WERI-Rb-1 (cell line): ENCODE data around the gene ACSL5.

Experiments used
- DNase-seq: peaks from one replicate; pipeline ENCODE4 v3.0.0-alpha.2; 2020
- H3K27ac ChIP-seq: fragments of 250-450 bp; sonication (Bioruptor Pico); 2 replicates; pipeline ENCODE4 v1.5.1; 2020; ENCODE audit warnings: mild to moderate bottlenecking, moderate library complexity
- H3K27me3 ChIP-seq: fragments of 250-450 bp; sonication (Bioruptor Pico); 2 replicates; pipeline ENCODE4 v1.5.1; 2021; ENCODE audit warnings: mild to moderate bottlenecking, low read depth, moderate library complexity; ENCODE audit not compliant: insufficient read depth, severe bottlenecking
- H3K36me3 ChIP-seq: fragments of 250-450 bp; sonication (Bioruptor Pico); 2 replicates; pipeline ENCODE4 v1.5.1; 2020; ENCODE audit warnings: mild to moderate bottlenecking, moderate library complexity
- H3K4me3 ChIP-seq: 2 replicates; pipeline ENCODE4 v1.5.1; 2011; ENCODE audit warnings: low read depth, mild to moderate bottlenecking, control low read depth, low read length
- H3K9me3 ChIP-seq: fragments of 250-450 bp; sonication (Bioruptor Pico); 2 replicates; pipeline ENCODE4 v1.5.1; 2021; ENCODE audit warnings: mild to moderate bottlenecking, moderate library complexity; ENCODE audit not compliant: severe bottlenecking
- TF ChIP-seq, protein P1 (sequence below): IDR thresholded peaks from 2 replicates; pipeline ENCODE4 v1.5.1; 2011; ENCODE audit warnings: low read depth, mild to moderate bottlenecking, control low read depth, inconsistent platforms, low read length

The ACSL5 gene

DNA sequence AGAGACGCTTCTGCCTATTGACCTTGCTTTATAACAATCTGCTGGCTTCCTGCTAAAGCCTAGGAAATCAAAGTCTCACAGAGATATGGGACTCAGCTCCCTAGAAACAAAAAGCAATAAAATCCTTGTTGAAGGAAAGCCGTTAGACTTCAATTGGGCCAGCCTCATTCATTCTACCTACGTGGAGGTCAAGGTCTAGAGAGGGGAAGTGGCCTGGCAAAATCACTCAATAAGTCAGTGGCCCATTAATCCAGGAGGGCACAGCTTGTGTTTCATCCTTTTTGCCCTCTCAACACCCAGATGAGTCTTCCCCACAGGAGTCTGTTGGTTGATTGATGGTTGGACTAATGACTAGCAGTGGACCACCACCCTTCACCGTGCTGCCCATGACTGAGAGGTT is 40.5 kb upstream of the ACSL5 start:
- no peak overlapping the region for H3K27ac ChIP-seq
- no peaks in the 10 kb centered on the region for H3K36me3 ChIP-seq
- no peak overlapping the region for H3K4me3 ChIP-seq
- H3K27me3 ChIP-seq, result no peaks in the 10 kb centered on the region
- no peaks in the 10 kb centered on the region for H3K9me3 ChIP-seq
- DNase-seq, result no peak
- TF ChIP-seq, protein P1, sequence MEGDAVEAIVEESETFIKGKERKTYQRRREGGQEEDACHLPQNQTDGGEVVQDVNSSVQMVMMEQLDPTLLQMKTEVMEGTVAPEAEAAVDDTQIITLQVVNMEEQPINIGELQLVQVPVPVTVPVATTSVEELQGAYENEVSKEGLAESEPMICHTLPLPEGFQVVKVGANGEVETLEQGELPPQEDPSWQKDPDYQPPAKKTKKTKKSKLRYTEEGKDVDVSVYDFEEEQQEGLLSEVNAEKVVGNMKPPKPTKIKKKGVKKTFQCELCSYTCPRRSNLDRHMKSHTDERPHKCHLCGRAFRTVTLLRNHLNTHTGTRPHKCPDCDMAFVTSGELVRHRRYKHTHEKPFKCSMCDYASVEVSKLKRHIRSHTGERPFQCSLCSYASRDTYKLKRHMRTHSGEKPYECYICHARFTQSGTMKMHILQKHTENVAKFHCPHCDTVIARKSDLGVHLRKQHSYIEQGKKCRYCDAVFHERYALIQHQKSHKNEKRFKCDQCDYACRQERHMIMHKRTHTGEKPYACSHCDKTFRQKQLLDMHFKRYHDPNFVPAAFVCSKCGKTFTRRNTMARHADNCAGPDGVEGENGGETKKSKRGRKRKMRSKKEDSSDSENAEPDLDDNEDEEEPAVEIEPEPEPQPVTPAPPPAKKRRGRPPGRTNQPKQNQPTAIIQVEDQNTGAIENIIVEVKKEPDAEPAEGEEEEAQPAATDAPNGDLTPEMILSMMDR, result no peak

DNA sequence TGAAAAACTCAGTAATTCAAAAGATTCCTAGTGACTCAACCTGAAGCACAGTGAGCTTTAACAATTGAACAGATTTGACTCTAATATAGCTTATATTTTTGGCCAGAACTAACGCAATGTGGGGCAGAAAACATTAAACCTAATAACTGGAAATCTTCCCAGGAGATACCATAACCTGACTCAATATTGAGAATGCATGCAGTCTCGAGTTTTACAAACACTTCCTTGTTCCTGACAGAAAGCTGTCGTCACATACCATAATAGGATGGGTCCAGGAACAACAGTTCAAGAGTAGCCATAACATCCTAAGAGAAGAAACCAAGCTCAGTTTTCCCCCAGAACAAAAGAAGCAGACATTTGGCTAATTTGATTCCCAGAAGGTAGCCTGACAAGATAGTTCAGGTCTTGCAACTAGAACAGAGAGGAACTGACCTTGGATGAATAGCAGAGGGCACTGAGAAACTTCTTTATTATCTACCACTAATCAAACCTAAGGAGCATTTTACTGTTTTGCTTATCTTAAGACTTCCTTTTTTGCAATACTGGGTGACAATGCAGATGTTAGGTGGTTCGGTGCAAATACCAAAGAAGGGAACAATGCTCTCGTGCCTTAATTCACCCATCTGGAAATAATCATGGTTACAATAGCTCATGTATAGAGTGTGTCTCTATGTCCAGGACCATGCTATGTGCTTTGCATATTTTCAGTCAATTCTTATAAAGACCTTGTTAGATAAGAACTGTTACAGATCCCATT is 38.6 kb upstream of the ACSL5 start:
- Histone ChIP-seq H3K4me3 (no peak overlapping the region), H3K27me3 (no peaks in the 10 kb centered on the region), H3K9me3 (no peaks in the 10 kb centered on the region), H3K27ac (no peak overlapping the region), H3K36me3 (no peaks in the 10 kb centered on the region)
- TF ChIP-seq, protein P1, result no peak
- no peak for DNase-seq

DNA sequence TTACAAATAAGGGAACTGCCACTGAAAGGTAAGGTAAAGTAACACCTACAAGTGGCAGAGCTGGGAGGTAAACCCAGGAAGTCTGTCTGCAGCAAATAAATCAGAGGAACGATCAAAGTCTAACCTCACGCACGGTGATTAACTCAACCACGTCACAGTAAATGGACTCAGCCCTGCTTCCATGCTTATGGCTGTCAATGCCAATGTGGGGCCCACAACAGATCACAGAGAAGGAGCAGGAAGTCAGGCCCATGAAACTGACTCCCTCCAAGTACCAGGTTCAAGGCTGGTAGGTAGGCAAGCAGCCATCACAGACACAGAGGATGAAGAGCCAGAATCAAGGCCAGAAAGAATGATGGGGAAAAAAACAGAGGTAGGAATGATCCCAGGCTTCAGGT is 38.0 kb upstream of the ACSL5 start:
- Histone ChIP-seq H3K27me3 (no peaks in the 10 kb centered on the region), H3K27ac (no peak overlapping the region), H3K4me3 (no peak overlapping the region), H3K9me3 (no peaks in the 10 kb centered on the region), H3K36me3 (no peaks in the 10 kb centered on the region)
- TF ChIP-seq, protein P1, result no peak
- DNase-seq, result no peak

DNA sequence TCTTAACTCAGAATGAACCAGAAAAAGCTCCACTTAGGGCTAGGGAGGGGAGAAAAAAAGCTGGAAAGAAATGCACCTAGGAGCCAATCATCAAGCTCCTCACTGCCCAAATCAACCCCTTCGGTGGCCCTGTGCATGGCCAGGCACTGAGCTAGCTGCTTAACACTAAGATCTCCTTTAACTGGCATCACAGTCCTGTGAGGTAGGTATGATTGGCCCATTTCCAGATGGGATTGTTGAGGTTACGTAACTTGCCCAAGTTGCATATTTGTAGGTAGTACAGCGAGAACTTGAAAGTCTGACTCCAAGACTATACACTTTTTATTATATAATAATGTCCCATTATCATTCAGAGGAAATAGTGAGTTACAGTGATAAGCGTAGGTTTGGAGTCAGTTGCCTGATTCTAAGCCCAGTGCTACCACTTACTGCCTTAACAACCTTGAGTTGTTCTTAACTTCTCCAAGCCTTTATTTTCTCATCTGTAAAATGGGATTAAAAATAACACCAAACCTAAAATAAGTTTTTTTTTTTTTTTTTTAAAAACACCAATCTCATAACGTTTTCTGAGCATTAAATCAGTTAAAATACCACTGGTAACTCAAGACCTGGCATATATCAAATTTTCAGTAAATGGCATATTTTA is 37.2 kb upstream of the ACSL5 start:
- H3K36me3 ChIP-seq, result no peaks in the 10 kb centered on the region
- TF ChIP-seq, protein P1, result no peak
- H3K27ac ChIP-seq, result no peak overlapping the region
- no peak overlapping the region for H3K4me3 ChIP-seq
- no peaks in the 10 kb centered on the region for H3K9me3 ChIP-seq
- no peaks in the 10 kb centered on the region for H3K27me3 ChIP-seq
- no peak for DNase-seq

DNA sequence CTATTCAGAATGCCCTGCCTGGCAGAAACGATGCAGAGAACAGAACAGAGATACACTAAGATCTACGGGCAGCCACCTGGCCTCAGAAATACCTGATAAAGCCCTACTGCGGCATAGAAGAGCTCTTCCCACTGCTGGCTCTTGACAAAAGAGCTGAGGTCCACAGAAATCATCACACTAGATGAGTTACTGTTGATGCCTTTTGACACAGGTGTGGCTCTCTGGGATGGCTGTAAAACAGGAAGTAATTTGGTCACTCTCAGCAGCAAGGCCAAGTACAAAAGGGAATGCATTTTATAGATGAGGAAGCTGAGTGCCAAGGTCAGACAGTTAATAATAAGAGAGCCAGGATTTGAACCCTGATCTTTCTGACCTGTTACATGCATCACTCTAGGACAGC is 35.0 kb upstream of the ACSL5 start:
- Histone ChIP-seq H3K27me3 (no peaks in the 10 kb centered on the region), H3K9me3 (no peaks in the 10 kb centered on the region), H3K36me3 (no peaks in the 10 kb centered on the region), H3K27ac (no peak overlapping the region), H3K4me3 (no peak overlapping the region)
- no peak for DNase-seq
- TF ChIP-seq, protein P1, result no peak

DNA sequence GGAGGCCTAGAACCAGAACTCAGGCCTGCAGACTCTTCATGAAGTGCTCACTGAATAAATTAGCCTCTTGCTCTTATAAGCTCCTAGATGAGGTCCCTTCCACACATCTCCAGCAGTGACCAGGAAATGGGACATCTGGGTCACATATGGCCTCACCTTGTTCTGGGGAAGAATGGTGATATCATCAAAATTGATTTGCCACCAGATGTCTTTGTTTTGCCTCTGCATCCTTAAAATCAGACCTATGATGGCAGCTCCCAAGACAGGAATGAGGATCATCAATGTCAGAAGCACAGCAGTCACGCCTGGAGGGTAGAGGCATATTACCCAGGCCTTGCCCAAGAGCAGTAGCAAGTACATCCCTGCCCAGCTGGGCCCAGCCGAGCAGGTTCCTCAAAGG is 33.3 kb upstream of the ACSL5 start:
- TF ChIP-seq, protein P1, result no peak
- no peaks in the 10 kb centered on the region for H3K9me3 ChIP-seq
- DNase-seq, result no peak
- H3K36me3 ChIP-seq, result no peaks in the 10 kb centered on the region
- H3K4me3 ChIP-seq, result no peak overlapping the region
- H3K27me3 ChIP-seq, result no peaks in the 10 kb centered on the region
- H3K27ac ChIP-seq, result no peak overlapping the region
